WI38 (cell line): ENCODE results near the gene FKBP8.

Experiments used
- H3K4me3 ChIP-seq: 2 replicates; pipeline ENCODE4 v1.5.1; 2011; ENCODE audit warnings: low read depth, mild to moderate bottlenecking, control low read depth, low read length
- CTCF ChIP-seq: IDR thresholded peaks from 2 replicates; pipeline ENCODE4 v1.5.1; 2012; ENCODE audit warnings: low read depth, mild to moderate bottlenecking, control low read depth, low read length

FKBP8 gene

GRCh38 chr19:18507727-18508440, 35.5 kb downstream of the FKBP8 start:
- no peak overlapping the region for H3K4me3 ChIP-seq
- TF ChIP-seq CTCF = no peak

GRCh38 chr19:18507021-18507726, 36.2 kb downstream of the FKBP8 start:
- no peak overlapping the region for H3K4me3 ChIP-seq
- TF ChIP-seq CTCF = no peak

- H3K4me3 ChIP-seq = no peak overlapping the region
- no peak for TF ChIP-seq CTCF
Observed at GRCh38 chr19:18506101-18506930, 37.1 kb downstream of the FKBP8 start.

- H3K4me3 ChIP-seq = no peak overlapping the region
- no peak for TF ChIP-seq CTCF
Observed at GRCh38 chr19:18504886-18505610, 38.3 kb downstream of the FKBP8 start.

GRCh38 chr19:18503971-18504885, 39.1 kb downstream of the FKBP8 start:
- no peak overlapping the region for H3K4me3 ChIP-seq
- no peak for TF ChIP-seq CTCF

- H3K4me3 ChIP-seq = no peak overlapping the region
- no peak for TF ChIP-seq CTCF
Observed at GRCh38 chr19:18503337-18503970, 39.9 kb downstream of the FKBP8 start.
